K562 (cell line): Measurements from ENCODE around the gene TRIM31.

Experiments
- BDP1 ChIP-seq: IDR thresholded peaks from 3 replicates; pipeline ENCODE4 v1.6.1; 2011; ENCODE audit not compliant: insufficient read length, insufficient read depth
- ZNF41 ChIP-seq: fragments of 250-450 bp; sonication (Bioruptor Pico); conservative IDR thresholded peaks from 2 replicates; pipeline ENCODE4 v1.4.0; 2020; ENCODE audit warnings: mild to moderate bottlenecking
- TF ChIP-seq, protein P1 (sequence below), 3 experiments: IDR thresholded peaks in 2 of 3; conservative IDR thresholded peaks in 1 of 3; 2 replicates each; pipeline ENCODE4 v1.5.1; 2011 to 2012; ENCODE audit warnings: low read length in 3 of 3, mild to moderate bottlenecking in 3 of 3, control low read depth in 2 of 3, improper control_type of control experiment in 1 of 3, inconsistent platforms in 1 of 3, low read depth in 1 of 3, mixed read lengths in 1 of 3, moderate library complexity in 1 of 3; ENCODE audit not compliant: insufficient read depth in 2 of 3

DNA sequence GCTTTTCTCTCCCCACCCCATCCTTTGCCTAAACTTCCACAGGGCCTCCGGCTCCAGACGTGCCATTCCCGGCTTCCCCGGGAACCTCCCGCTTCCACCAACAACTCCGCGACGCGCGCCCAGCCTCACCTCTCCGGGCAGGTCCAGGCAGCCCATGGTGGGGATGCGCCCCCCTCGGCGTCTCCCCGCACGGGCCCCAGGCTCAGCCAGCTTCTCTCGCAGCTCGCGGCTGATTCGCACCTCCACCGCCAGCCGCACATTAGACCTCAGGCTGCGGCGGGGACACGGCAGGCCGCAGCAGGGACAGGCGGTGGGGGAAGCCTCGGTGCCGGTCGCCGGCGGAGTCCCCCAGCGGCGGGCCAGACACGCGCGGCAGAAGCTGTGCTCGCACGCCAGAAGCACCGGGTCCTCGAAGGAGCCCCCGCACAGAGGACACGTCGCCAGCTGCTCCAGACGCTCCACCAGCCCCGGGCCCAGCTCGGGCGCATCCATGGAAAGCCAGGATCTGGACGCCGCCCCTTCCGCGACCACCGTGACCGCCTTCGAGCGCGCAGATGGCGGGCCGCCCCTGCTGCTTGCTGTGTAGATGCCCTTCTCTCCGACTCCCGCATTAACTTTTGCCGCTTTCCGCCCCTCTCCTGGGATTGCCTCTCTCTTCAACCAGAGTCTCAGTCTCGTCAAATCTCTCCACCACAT, 37.6 kb downstream of the TRIM31 start, which contains the start of gene RNF39:
- TF ChIP-seq BDP1 (no peak), ZNF41 (CRISPR knock-in tag) (no peak)
- TF ChIP-seq, protein P1, sequence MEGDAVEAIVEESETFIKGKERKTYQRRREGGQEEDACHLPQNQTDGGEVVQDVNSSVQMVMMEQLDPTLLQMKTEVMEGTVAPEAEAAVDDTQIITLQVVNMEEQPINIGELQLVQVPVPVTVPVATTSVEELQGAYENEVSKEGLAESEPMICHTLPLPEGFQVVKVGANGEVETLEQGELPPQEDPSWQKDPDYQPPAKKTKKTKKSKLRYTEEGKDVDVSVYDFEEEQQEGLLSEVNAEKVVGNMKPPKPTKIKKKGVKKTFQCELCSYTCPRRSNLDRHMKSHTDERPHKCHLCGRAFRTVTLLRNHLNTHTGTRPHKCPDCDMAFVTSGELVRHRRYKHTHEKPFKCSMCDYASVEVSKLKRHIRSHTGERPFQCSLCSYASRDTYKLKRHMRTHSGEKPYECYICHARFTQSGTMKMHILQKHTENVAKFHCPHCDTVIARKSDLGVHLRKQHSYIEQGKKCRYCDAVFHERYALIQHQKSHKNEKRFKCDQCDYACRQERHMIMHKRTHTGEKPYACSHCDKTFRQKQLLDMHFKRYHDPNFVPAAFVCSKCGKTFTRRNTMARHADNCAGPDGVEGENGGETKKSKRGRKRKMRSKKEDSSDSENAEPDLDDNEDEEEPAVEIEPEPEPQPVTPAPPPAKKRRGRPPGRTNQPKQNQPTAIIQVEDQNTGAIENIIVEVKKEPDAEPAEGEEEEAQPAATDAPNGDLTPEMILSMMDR (IDR thresholded peaks at IDR 0.05 in 2 of 3, conservative IDR thresholded peaks at IDR 0.05 in 1 of 3; ENCODE audit: insufficient read depth in 2 of 3, low read depth in 1 of 3, low read length in 3 of 3) = no peak
